Panc1 (cell line): ENCODE measurements around the gene DPEP2NB. TPM values are rescaled to one million over a fixed set of nuclear protein-coding genes. Genes with fewer than 3 reads are reported as not detected.
A peak's percentile ranks its signal among the peaks of the same experiment; 100 is the strongest.
"Not testable (repeated sequence)": the region's sequence is repeated elsewhere in the genome, so short reads cannot be mapped to it uniquely, and the experiment has no call there.

Source experiments
- ATAC-seq: fragments of 200-7000 bp; cut with Tn5 transposase; 2 replicates; pipeline ENCODE4 v1.9.1; 2020; ENCODE audit warnings: mild to moderate bottlenecking, moderate library complexity
- BruUV-seq: library from RNA; stranded (reverse); fragments of 400-500 nt; replicated peaks from 2 replicates; lab custom pipeline; 2021; lab: Mats Ljungman, UMichigan
- CTCF ChIA-PET: fragments of 300-600 bp; sonication (Branson Sonifier 250); formaldehyde crosslinking; loops from one replicate; lab custom pipeline; 2022; ENCODE audit warnings: antibody characterized with exemption; lab: Charles Lee
- POLR2A ChIA-PET: fragments of 300-600 bp; sonication (Branson Sonifier 250); formaldehyde crosslinking; loops from one replicate; lab custom pipeline; 2022; ENCODE audit warnings: antibody characterized with exemption; lab: Charles Lee
- DNase-seq: peaks from one replicate; pipeline ENCODE4 v3.0.0-alpha.2; 2010; ENCODE audit warnings: low read depth, low spot score
- H3K27ac ChIP-seq: 2 replicates; pipeline ENCODE4 v1.5.1; 2011; ENCODE audit warnings: mild to moderate bottlenecking, low read length, inconsistent platforms
- H3K27me3 ChIP-seq: fragments of 200-500 bp; sonication (Bioruptor generic); 2 replicates; pipeline ENCODE4 v1.6.0; 2014; ENCODE audit warnings: low read length, inconsistent platforms; ENCODE audit not compliant: control insufficient read depth, insufficient read depth
- H3K36me3 ChIP-seq: fragments of 200-500 bp; sonication (Bioruptor generic); 2 replicates; pipeline ENCODE4 v1.5.1; 2014; ENCODE audit warnings: inconsistent platforms, mild to moderate bottlenecking, low read length, moderate library complexity; ENCODE audit not compliant: control insufficient read depth, insufficient read depth
- H3K4me1 ChIP-seq: 2 replicates; pipeline ENCODE4 v1.5.1; 2011; ENCODE audit warnings: inconsistent platforms, mild to moderate bottlenecking, low read length, moderate library complexity; ENCODE audit not compliant: control insufficient read depth, insufficient read depth
- H3K4me3 ChIP-seq, 2 experiments: 2 replicates each; pipeline ENCODE4 v1.5.1; 2011 to 2012; ENCODE audit warnings: low read depth in 2 of 2, low read length in 2 of 2, mild to moderate bottlenecking in 2 of 2, inconsistent platforms in 1 of 2, moderate library complexity in 1 of 2
- H3K9me3 ChIP-seq: fragments of 200-500 bp; sonication (Bioruptor generic); 2 replicates; pipeline ENCODE4 v1.5.1; 2014; ENCODE audit warnings: low read depth, mild to moderate bottlenecking, inconsistent platforms, low read length, moderate library complexity; ENCODE audit not compliant: control insufficient read depth, insufficient read depth
- CTCF ChIP-seq: fragments of 450-650 bp; IDR thresholded peaks from 2 replicates; pipeline ENCODE4 v1.5.1; 2017; ENCODE audit warnings: mild to moderate bottlenecking
- POLR2AphosphoS5 ChIP-seq: IDR thresholded peaks from 2 replicates; pipeline ENCODE4 v1.6.1; 2012; ENCODE audit warnings: mild to moderate bottlenecking, low read depth, low read length, moderate library complexity
- REST ChIP-seq, 2 experiments: IDR thresholded peaks; 2 replicates each; pipeline ENCODE4 v1.6.1; 2011 to 2012; ENCODE audit warnings: low read depth in 2 of 2, control low read depth in 1 of 2, low read length in 1 of 2, mild to moderate bottlenecking in 1 of 2, moderate library complexity in 1 of 2; ENCODE audit not compliant: insufficient read depth in 1 of 2
- SIN3A ChIP-seq: IDR thresholded peaks from 2 replicates; pipeline ENCODE4 v1.6.1; 2012; ENCODE audit warnings: low read depth, mild to moderate bottlenecking, low read length, moderate library complexity, borderline replicate concordance; ENCODE audit not compliant: insufficient read depth
- TCF7L2 ChIP-seq: IDR thresholded peaks from 2 replicates; pipeline ENCODE4 v1.6.1; 2011; ENCODE audit warnings: mild to moderate bottlenecking, low read depth, low read length, inconsistent platforms
- in situ Hi-C: cut with HindIII; loops from 2 replicates; pipeline ENCODE4 v1.10.0; 2016; ENCODE audit warnings: low sequenced_read_pairs, low pct_unique_long_range_greater_than_20kb
- intact Hi-C: fragments of 100-400 bp; cut with micrococcal nuclease; formaldehyde crosslinking; loops from one replicate; pipeline ENCODE4 v1.10.0; 2022; ENCODE audit not compliant: unreplicated experiment
- total RNA-seq: library from RNA; stranded (reverse); gene quantifications from one replicate; pipeline ENCODE4 v1.2.1, GENCODE V29; 2021; ENCODE audit not compliant: unreplicated experiment

Gene DPEP2NB
- total RNA-seq, 1 experiment from 2014 or later, result not detected

DNA sequence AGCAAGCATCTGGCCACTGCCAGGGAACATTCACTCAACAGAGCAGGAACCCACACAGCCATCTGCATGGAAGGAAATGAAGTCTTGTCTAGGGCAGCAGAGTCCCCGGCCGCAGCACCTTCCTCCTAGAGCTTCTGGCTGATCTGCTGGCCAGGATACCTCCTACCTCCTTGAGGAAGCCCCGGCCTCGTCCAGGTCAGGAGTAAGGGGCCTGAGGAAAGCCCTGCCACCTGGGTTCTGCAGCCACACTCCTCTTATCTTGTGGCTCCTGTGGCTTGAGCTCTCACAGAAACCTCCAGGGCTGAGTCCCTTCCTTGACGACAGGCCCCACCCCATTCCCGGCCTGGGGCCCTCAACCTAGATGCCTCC, 21.7 kb downstream of the DPEP2NB start:
- in situ Hi-C loops, H3K27ac ChIP-seq, H3K36me3 ChIP-seq, H3K9me3 ChIP-seq, DNase-seq, BruUV-seq, H3K4me1 ChIP-seq, H3K4me3 ChIP-seq, H3K27me3 ChIP-seq: not testable (repeated sequence)
- ChIA-PET CTCF (interaction anchor here (0.6 kb wide), 2 partner anchors 37 to 267 kb away, joined by 4 to 5 read pairs; no protein-coding TSS in a partner anchor), POLR2A (interaction anchor here (0.6 kb wide), 1 partner anchor 27 kb away, joined by 3 read pairs; no protein-coding TSS in a partner anchor)
- peak; percentile 40 for ATAC-seq
- intact Hi-C loops, result loop anchor here (5.0 kb wide), 1 partner anchor 48 kb away; no protein-coding TSS in a partner anchor

GRCh38 chr16:67993207-67994039, 22.3 kb downstream of the DPEP2NB start:
- ChIA-PET POLR2A (interaction anchor here (0.6 kb wide), 1 partner anchor 26 kb away, joined by 3 read pairs; no protein-coding TSS in a partner anchor), CTCF (interaction anchor here (0.6 kb wide), 2 partner anchors 37 to 268 kb away, joined by 4 to 5 read pairs; no protein-coding TSS in a partner anchor)
- H3K9me3 ChIP-seq, result no peaks in the 10 kb centered on the region
- no peaks in the 10 kb centered on the region for H3K36me3 ChIP-seq
- in situ Hi-C loops (no loop called here), intact Hi-C loops (loop anchor here (5.0 kb wide), 1 partner anchor 49 kb away; no protein-coding TSS in a partner anchor)
- peak overlapping the region; percentile 65 for H3K27ac ChIP-seq
- no peak for TF ChIP-seq TCF7L2
- peak; percentile 96 for TF ChIP-seq CTCF
- no TSS peak for BruUV-seq
- peak; percentile 96 for ATAC-seq
- no peaks in the 10 kb centered on the region for H3K27me3 ChIP-seq
- H3K4me1 ChIP-seq, result peaks cover 4% of the 10 kb centered on the region; the same call in 1 of the 2 replicates
- DNase-seq, result no peak
- H3K4me3 ChIP-seq, result peak overlapping the region in 1 of 2 experiments; percentile 26; a peak in 2 of 4 replicates

DNA sequence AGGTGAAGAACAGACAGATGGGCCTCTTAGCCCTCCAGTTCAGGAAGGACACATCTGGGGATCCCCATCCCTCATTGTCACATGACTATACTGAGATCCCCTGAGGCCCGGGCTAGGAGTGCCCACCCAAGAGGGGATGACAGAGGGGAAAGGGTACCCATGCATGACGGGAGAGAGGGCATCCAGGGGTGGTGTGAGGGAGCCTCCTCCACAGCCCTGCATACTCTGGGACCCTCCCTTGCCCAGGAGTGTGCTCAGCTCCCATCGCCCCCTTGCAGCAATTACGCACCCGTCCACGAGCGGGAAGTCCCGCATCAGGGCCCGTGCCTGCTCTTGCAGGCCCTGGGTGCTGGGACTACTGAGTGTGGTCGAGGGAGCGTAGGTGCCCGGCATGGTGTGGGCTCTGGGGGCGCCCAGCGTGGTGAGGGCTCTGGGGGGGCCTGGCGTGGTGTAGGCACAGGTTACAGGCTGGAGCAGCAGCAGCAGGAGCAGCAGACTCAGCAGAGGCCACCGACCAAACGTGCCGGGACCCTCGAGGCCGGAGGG, 23.0 kb downstream of the DPEP2NB start:
- peaks cover 4% of the 10 kb centered on the region; the same call in 1 of the 2 replicates for H3K4me1 ChIP-seq
- ChIA-PET CTCF (no interaction called here), POLR2A (no interaction called here)
- H3K27ac ChIP-seq, result no peak overlapping the region
- intact Hi-C loops, result loop anchor here (5.0 kb wide), 1 partner anchor 50 kb away; no protein-coding TSS in a partner anchor
- no peak for DNase-seq
- in situ Hi-C loops, result no loop called here
- TF ChIP-seq TCF7L2 (no peak), POLR2AphosphoS5 (no peak), REST (IDR thresholded peaks at IDR 0.05; ENCODE audit: insufficient read depth in 1 of 2, low read depth in 2 of 2, low read length in 1 of 2) (no peak), CTCF (no peak), SIN3A (no peak)
- no peaks in the 10 kb centered on the region for H3K27me3 ChIP-seq
- H3K36me3 ChIP-seq, result no peaks in the 10 kb centered on the region
- ATAC-seq, result peak; percentile 29; the same call in 1 of the 2 replicates
- H3K4me3 ChIP-seq, result no peak overlapping the region
- no peaks in the 10 kb centered on the region for H3K9me3 ChIP-seq
- no TSS peak for BruUV-seq
